ENCODE measurements around the gene MAP7D3. TPM values are rescaled to one million over a fixed set of nuclear protein-coding genes. Genes with fewer than 3 reads are reported as not detected.

Gene MAP7D3
- total RNA-seq, 1 experiment from 2014 or later = 5.6 TPM

DNA sequence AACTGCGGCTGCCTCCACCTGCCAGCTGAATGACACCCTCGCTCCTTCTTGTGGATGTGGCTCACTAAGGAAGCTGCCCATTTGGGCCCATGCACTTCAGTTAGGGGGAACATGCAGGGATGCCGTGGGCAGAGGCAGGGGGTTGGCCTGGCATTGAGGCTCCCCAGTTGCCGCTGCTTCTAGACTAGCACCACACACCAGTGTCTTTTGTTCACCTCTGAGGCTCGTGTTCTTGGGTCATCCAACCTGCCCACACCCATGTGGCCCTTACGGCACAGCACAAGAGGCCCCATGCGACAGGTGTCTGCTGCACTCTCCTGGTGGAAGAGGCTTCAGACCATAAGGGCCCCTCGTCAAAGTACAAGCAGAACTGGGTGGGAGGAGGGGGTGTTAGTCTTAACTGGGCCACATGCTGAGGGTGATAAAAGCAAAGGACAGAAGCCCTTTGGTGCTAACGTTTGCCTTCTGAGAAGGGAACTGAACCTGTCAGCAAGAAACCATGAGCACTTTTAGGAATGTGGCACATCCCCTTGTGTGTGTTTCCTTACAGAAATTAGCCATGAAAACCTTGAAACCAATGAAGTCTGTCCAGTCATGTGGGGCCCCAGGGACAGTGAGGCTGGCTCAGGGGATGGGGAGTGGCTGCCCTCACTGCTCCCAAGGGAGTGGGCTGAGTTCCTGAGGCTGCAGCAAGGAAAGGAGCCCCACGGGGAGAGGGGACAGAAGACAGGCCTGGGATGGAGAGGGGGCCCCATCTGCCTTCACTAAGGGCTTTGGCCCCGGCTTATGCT is 39.2 kb downstream of the MAP7D3 start:
- no peak for DNase-seq (ENCODE audit: low read depth)
- in situ Hi-C loops (cut with HindIII; ENCODE audit: low pct_unique_long_range_greater_than_20kb, low sequenced_read_pairs) = no loop called here

DNA sequence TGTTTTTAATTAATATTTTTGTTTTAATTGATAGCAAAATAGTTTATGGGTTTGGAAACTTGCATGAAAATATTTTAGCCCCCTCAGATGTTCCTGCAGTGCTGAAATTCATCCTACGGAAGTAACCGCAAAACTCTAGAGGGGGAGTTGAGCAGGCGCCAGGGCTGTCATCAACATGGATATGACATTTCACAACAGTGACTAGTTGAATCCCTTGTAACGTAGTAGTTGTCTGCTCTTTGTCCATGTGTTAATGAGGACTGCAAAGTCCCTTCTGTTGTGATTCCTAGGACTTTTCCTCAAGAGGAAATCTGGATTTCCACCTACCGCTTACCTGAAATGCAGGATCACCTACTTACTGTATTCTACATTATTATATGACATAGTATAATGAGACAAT is 40.4 kb downstream of the MAP7D3 start:
- DNase-seq (ENCODE audit: low read depth) = no peak
- in situ Hi-C loops (cut with HindIII; ENCODE audit: low pct_unique_long_range_greater_than_20kb, low sequenced_read_pairs) = no loop called here

DNA sequence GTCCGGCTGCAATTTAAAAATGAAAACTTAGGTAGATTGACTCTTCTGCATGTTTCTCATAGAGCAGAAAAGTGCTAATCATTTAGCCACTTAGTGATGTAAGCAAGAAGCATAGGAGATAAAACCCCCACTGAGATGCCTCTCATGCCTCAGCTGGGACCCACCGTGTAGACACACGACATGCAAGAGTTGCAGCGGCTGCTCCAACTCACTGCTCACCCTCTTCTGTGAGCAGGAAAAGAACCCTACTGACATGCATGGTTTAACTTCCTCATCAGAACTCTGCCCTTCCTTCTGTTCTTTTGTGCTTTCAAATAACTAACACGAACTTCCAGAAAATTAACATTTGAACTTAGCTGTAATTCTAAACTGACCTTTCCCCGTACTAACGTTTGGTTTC is 41.0 kb downstream of the MAP7D3 start:
- in situ Hi-C loops (cut with HindIII; ENCODE audit: low pct_unique_long_range_greater_than_20kb, low sequenced_read_pairs) = no loop called here
- DNase-seq (ENCODE audit: low read depth) = no peak

DNA sequence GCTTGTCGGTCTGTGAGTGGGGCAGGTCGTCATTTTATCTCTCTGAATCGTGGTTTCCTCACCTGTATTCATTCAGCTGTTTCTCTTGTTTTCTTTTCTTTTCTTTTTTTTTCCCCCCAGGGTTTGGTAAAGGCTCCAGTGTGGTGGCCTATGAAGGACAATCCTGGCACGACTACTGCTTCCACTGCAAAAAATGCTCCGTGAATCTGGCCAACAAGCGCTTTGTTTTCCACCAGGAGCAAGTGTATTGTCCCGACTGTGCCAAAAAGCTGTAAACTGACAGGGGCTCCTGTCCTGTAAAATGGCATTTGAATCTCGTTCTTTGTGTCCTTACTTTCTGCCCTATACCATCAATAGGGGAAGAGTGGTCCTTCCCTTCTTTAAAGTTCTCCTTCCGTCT is 41.4 kb downstream of the MAP7D3 start:
- no peak for DNase-seq (ENCODE audit: low read depth)
- in situ Hi-C loops (cut with HindIII; ENCODE audit: low pct_unique_long_range_greater_than_20kb, low sequenced_read_pairs) = no loop called here

DNA sequence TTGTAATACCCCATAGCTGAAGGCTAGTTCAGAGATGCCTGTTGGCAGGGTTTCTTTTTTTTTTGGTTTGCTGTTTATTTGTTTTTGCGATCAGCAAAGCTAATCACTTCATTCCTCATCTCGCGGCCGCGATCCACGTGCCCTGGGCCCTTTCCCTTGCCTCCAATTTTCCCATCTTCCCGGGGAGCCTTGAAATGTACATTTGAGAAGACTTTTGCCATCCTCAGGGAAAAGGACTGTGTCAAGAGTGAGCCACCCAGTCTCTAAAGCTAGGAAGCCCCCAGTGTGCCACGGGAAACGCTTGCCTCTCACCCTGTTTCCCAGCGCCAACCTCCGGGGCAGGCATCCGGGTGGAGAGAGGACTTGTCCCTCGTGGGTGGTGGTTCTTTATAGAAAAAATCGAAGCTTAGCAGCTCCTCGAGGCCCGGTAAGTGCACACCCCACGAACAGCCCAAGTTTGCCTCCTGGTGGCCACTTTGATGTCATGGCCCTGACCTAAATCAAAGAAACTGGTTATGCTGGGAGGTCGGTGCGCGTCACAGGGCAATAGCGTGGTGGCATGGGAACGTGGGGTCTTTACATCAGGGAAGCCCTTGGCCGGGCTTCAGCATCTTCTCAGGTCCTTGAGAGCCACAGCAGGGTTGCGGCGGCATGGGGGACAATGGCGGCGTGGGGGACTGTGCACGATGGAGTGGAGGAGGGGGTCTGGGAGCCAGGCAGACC is 42.0 kb downstream of the MAP7D3 start:
- DNase-seq (ENCODE audit: low read depth) = no peak
- in situ Hi-C loops (cut with HindIII; ENCODE audit: low pct_unique_long_range_greater_than_20kb, low sequenced_read_pairs) = no loop called here

DNA sequence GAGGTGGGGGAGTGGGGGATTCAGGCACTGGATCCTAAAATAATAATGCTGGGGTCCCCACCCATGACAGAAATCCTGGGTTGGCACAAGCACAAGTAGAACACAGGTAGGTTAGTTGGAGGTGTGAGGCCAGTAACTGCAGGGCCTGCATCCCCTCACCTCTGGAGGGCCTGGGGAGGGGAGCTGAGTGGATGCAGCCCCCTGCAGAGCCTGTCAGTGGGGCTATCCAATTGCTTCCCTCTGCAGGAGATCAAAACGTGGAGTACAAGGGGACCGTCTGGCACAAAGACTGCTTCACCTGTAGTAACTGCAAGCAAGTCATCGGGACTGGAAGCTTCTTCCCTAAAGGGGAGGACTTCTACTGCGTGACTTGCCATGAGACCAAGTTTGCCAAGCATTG is 43.7 kb downstream of the MAP7D3 start:
- in situ Hi-C loops (cut with HindIII; ENCODE audit: low pct_unique_long_range_greater_than_20kb, low sequenced_read_pairs) = no loop called here
- DNase-seq (ENCODE audit: low read depth) = no peak

DNA sequence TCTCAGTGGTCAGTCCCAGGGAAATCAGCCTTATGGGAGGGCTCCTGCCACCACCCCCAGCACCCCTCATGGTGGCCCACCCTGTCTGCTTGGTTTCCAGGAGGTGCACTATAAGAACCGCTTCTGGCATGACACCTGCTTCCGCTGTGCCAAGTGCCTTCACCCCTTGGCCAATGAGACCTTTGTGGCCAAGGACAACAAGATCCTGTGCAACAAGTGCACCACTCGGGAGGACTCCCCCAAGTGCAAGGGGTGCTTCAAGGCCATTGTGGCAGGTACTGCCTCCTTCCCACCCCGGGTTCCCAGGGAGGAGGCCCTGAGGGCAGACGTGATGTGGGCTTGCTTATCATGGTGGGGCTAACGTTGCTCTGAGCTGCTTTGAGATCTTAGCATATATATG is 44.3 kb downstream of the MAP7D3 start:
- DNase-seq (ENCODE audit: low read depth) = no peak
- in situ Hi-C loops (cut with HindIII; ENCODE audit: low pct_unique_long_range_greater_than_20kb, low sequenced_read_pairs) = no loop called here

DNA sequence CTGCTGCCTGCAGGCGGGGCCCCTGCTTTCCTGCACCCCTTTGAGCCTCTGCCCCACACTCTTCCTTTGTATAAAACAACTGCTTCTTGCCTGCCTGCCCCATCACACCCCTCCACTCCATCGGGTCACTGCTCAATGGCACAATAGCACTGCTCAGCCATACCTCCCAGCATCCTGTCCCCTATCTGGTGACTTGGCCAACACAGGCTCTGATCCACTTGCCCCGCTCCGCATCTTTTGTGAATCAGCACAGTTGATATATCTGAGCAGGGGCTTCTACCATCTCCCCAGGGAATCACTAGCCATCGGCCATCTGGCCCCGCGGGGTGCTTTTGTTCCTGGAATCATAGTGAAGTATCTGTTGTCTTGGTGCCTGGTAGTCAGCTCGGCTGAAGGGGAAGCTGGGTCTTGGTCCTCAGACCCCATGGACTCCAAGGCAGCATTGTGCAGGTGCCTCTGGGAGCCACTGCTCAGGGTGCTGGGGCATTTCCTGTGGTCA is 45.3 kb downstream of the MAP7D3 start:
- in situ Hi-C loops (cut with HindIII; ENCODE audit: low pct_unique_long_range_greater_than_20kb, low sequenced_read_pairs) = no loop called here

DNA sequence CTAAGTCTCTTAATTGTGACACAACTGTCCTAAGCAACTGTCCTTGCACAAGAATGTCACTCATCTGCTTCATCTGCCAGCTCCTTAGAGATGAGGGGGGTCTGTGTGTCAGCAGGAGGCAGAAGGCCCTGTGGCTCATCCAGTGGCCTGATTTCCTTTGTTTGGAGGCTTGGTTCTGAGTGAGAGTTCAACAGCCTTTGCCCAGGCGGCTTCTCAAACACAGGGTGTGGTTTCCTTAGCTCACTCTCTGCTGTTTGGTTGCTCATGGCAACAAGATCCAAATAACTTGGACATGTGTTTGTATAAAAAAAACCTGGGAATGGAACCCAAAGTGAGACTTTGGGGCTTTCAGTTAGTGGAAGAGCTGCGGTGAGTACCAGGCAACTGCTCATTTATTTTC is 46.6 kb downstream of the MAP7D3 start:
- no peak for DNase-seq (ENCODE audit: low read depth)
- in situ Hi-C loops (cut with HindIII; ENCODE audit: low pct_unique_long_range_greater_than_20kb, low sequenced_read_pairs) = no loop called here

More for the DNA sequence above, 45.3 kb downstream of the MAP7D3 start:
- DNase-seq (ENCODE audit: low read depth) = no peak

DNA sequence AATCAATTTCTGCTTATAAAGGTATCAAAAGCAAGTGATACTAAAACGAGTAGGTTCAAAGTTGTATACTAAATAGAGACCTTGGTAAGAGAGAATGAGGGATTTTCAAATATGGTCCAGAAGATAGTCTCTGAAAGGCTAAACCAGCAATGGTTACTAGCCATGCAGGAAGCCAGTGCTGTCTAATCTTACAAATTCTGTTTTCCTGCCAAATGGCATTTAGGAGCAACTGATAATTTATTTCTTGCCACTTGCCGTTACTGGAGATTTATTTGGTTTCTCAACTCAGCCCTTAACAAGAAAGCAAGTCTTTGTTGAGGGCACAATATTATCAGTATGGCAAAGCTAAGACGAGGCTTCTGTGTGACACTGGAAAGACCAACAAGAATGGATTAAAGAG is 47.2 kb downstream of the MAP7D3 start:
- DNase-seq (ENCODE audit: low read depth) = no peak
- in situ Hi-C loops (cut with HindIII; ENCODE audit: low pct_unique_long_range_greater_than_20kb, low sequenced_read_pairs) = no loop called here

DNA sequence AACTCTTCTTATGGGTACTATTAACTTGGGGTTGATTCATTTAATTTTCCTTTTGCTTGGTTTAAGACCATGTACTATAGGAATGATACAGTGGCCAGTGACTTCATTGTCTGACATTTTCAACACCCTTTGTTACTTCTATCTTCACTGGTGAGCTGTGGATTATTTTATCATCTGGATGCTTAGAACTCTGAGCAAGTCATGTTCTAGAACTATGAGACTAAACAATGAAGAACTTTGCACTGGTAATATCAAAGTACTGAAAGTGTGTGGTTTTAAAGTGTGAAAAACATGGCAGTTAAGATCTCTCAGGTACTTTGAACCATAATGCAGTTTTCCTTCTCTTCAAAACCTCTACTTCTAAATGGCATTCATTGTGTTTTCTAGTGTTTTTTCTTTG is 47.8 kb downstream of the MAP7D3 start:
- DNase-seq (ENCODE audit: low read depth) = no peak
- in situ Hi-C loops (cut with HindIII; ENCODE audit: low pct_unique_long_range_greater_than_20kb, low sequenced_read_pairs) = no loop called here

DNA sequence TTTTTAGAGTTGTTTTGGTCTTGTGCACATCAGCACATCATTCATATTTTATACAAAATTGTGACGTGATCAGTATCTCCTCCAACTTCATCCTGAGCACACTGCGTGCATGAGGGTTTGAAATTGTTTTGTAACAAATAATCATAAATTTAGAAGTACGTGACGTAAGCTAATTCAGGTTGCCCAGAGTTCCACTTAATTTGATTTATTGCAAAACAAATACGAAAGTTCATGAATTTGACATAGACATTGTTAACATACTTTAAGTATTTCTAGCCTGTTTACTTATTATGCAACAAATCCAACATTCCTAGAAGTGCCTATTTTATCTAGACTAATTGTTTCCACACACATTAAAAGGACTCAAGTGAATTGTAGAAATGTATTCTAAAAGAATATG is 48.3 kb downstream of the MAP7D3 start:
- in situ Hi-C loops (cut with HindIII; ENCODE audit: low pct_unique_long_range_greater_than_20kb, low sequenced_read_pairs) = no loop called here
- DNase-seq (ENCODE audit: low read depth) = no peak

DNA sequence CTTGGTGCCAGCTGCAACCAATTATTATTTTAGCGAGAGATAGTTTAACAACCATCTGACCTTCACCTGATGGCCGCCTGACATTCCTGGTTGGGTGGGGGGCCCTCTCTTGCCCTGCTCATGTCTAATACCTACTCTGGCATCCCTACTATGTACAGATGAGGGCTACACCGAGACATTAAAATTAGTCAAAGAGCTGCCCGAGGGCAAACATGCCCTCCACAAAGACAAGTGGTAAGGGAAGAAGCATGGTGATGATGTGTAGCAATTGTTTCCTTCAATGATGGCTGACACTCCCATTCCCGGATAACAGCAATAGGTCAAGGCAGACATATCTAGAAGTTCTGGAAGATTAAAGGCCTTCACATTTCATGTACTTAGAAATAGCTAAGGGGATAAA is 49.6 kb downstream of the MAP7D3 start:
- in situ Hi-C loops (cut with HindIII; ENCODE audit: low pct_unique_long_range_greater_than_20kb, low sequenced_read_pairs) = no loop called here
- no peak for DNase-seq (ENCODE audit: low read depth)

DNA sequence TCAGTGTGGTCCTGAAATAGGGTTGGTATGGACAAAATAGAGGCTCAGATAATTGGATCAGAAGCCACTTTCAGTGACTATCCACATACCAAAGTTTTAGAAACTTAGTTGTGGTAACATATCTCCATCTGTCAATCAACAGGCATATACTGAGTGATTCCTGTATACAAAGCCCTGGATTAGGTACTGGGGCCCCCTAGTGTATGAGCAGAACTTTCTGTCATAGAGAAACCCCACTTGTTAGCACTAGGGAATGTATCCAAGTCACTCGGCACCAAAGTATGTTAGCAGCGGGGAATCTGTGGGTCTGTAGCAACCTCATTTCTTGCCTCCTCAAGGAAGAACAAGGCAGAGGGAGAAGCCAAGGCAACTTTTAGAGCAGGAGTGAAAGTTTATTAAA is 50.7 kb downstream of the MAP7D3 start:
- in situ Hi-C loops (cut with HindIII; ENCODE audit: low pct_unique_long_range_greater_than_20kb, low sequenced_read_pairs) = no loop called here
- no peak for DNase-seq (ENCODE audit: low read depth)

DNA sequence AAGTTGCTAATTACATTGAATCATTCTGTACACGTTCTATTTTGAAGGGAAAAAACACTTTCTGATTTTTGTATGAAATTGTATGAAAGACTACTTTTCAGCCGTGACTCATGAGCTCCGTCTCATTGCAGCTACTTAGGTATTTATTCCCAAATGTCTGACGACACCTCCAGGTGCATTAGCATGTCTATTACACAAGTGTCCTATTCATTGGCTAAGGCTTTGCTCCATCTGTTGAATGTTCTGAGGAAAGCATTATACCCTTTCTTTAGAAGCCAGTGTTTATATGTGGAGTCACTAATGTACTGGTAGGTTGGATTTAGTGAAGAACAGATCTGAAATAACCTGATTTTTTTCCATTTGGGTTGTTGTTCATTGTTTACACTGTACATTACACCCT is 51.8 kb downstream of the MAP7D3 start:
- in situ Hi-C loops (cut with HindIII; ENCODE audit: low pct_unique_long_range_greater_than_20kb, low sequenced_read_pairs) = no loop called here
- no peak for DNase-seq (ENCODE audit: low read depth)

DNA sequence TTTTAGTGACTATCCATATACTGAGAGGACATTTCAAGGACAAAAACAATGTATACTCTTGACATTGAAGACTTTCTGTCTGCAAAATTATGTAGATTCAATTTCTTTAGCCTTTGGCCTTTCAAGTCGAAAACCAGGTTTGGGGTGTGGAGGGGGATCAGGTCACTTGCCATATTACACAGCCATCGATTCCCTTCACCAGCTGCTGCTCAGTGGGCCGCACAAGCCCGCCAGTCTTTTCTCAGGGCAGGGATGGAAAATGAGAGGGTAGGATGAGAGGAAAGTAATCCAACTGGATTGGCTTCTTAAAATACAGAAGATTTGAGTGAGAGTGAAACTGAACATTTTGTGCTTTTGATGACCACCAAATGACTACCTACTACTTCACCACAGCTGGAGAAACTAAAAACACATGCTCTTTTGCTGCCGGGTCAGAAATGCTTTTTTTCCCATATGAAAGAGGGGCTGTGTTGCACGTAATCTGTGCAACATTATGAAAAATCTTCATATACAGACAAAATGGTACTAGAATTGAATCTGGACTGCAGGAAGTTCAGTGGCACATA is 52.4 kb downstream of the MAP7D3 start:
- no peak for DNase-seq (ENCODE audit: low read depth)
- in situ Hi-C loops (cut with HindIII; ENCODE audit: low pct_unique_long_range_greater_than_20kb, low sequenced_read_pairs) = no loop called here

DNA sequence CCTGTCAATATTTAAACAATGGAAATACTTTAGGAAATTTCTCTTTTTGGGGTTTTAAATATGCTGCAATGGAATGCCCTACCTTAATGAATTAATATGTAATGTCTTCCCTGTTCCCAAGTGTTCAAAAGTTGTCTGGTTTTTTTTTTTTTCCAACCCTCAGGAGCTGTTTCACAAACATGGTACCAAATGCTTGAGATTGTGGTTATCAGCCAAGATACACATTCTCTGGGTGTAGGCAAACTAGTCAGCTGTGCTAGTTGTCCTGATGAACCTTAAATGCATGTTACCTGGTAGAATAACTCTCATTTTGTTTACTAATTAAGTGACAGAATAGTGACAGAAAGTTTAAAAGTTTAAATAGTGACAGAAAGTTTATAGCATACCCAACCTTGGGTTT is 53.2 kb downstream of the MAP7D3 start:
- peak; percentile 45 for DNase-seq (ENCODE audit: low read depth)
- in situ Hi-C loops (cut with HindIII; ENCODE audit: low pct_unique_long_range_greater_than_20kb, low sequenced_read_pairs) = no loop called here

DNA sequence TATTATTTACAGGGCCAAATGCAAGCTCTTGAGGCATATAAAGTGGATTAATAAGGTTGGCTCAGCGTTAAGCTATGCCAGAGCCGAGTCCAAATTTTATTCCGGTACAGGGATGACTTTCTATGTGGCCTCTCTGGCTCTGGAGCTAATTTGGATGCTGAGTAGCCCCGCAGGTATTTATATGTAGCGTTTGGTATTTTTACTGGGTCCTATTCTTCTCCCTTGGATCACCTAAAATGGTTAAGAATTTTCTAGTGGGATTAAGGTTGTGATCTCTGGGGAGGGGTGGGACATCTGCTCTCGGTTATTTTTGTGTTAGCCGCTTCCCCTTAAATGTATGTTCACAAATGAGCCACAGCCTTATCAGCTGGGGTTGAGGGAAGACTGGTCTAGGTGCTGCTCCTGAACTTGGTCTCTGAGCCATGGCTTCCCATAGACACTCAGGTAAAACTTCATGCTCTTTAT is 54.5 kb downstream of the MAP7D3 start:
- DNase-seq (ENCODE audit: low read depth) = no peak
- in situ Hi-C loops (cut with HindIII; ENCODE audit: low pct_unique_long_range_greater_than_20kb, low sequenced_read_pairs) = no loop called here

DNA sequence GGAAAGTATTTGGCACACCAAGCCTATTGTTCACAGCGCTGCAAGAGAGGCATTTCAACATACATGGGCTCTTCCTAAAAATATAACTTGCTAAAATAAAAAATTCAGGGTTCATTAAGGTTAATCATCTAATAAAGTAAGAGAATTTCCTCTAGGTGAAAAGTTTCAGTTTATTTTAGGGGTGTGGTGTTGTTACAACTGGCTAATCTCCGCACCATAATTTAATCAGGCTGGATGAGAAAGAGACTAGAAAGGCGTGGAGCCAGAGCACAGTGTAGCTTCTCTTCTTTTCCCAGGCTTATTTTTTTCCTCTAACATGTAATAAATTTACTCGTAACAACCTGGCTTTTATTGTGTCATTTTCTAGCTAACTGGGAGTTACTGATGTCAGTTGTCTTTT is 56.0 kb downstream of the MAP7D3 start:
- in situ Hi-C loops (cut with HindIII; ENCODE audit: low pct_unique_long_range_greater_than_20kb, low sequenced_read_pairs) = no loop called here
- peak; percentile 52 for DNase-seq (ENCODE audit: low read depth)
